D341Med (cell line): ENCODE data around the gene CEP120.
A peak's percentile ranks its signal among the peaks of the same experiment; 100 is the strongest.
"Not testable (repeated sequence)": the region's sequence is repeated elsewhere in the genome, so short reads cannot be mapped to it uniquely, and the experiment has no call there.

ENCODE experiments used
- DNase-seq: peaks from one replicate; pipeline ENCODE4 v3.0.0; 2012; ENCODE audit warnings: low spot score

The CEP120 gene

GRCh38 chr5:123438902-123439301 is 15.7 kb upstream of the CEP120 start:
- DNase-seq: no peak

GRCh38 chr5:123438244-123438643 is 15.0 kb upstream of the CEP120 start:
- no peak for DNase-seq

- DNase-seq: no peak
Measured at GRCh38 chr5:123436201-123436600, 13.0 kb upstream of the CEP120 start.

GRCh38 chr5:123434796-123435195 is 11.6 kb upstream of the CEP120 start:
- no peak for DNase-seq

- no peak for DNase-seq
Measured at GRCh38 chr5:123433596-123433995, 10.4 kb upstream of the CEP120 start.

GRCh38 chr5:123430441-123430840 is 7.2 kb upstream of the CEP120 start:
- DNase-seq: not testable (repeated sequence)

GRCh38 chr5:123429993-123430392 is 6.8 kb upstream of the CEP120 start:
- no peak for DNase-seq

- DNase-seq: no peak
Measured at GRCh38 chr5:123429221-123429954, 6.2 kb upstream of the CEP120 start.

GRCh38 chr5:123428521-123429220 is 5.5 kb upstream of the CEP120 start:
- DNase-seq: no peak

- no peak for DNase-seq
Measured at GRCh38 chr5:123427281-123427680, 4.1 kb upstream of the CEP120 start.

GRCh38 chr5:123425431-123425830 is 2.2 kb upstream of the CEP120 start:
- DNase-seq: no peak

GRCh38 chr5:123422433-123423277 is 548 bp downstream of the CEP120 start:
- peak; percentile 19 for DNase-seq

GRCh38 chr5:123421773-123422172 is 1.4 kb downstream of the CEP120 start:
- no peak for DNase-seq

GRCh38 chr5:123414974-123415373 is 8.2 kb downstream of the CEP120 start:
- DNase-seq: no peak

GRCh38 chr5:123412206-123412605 is 11.0 kb downstream of the CEP120 start:
- no peak for DNase-seq

- DNase-seq: not testable (repeated sequence)
Measured at GRCh38 chr5:123401999-123402398, 21.2 kb downstream of the CEP120 start.

- no peak for DNase-seq
Measured at GRCh38 chr5:123401320-123401719, 21.9 kb downstream of the CEP120 start.

GRCh38 chr5:123400870-123401291 is 22.3 kb downstream of the CEP120 start:
- not testable (repeated sequence) for DNase-seq

- DNase-seq: no peak
Measured at GRCh38 chr5:123398058-123398733, 25.0 kb downstream of the CEP120 start.

GRCh38 chr5:123397538-123397937 is 25.7 kb downstream of the CEP120 start:
- DNase-seq: no peak

- no peak for DNase-seq
Measured at GRCh38 chr5:123391009-123391408, 32.2 kb downstream of the CEP120 start.

GRCh38 chr5:123389794-123390193 is 33.4 kb downstream of the CEP120 start:
- no peak for DNase-seq
